ENCODE results near the gene SLC19A3. TPM values are rescaled to one million over a fixed set of nuclear protein-coding genes. Genes with fewer than 3 reads are reported as not detected.

SLC19A3 gene
- total RNA-seq, 4 donors from 2014 or later = 0.79 to 2.6 (median 0.86) TPM

GRCh38 chr2:227703961-227704360 is 13.9 kb downstream of the SLC19A3 start:
- no peak overlapping the region for H3K27ac ChIP-seq
- TF ChIP-seq POLR2A (IDR thresholded peaks at IDR 0.05) (no peak), CTCF (IDR thresholded peaks at IDR 0.05) (no peak)
- H3K36me3 ChIP-seq = no peaks in the 10 kb centered on the region
- DNase-seq = no peak
- 60 to 62% methylated on average over 3 of the region's 3 CpGs for WGBS, 2 donors
- H3K27me3 ChIP-seq = no peaks in the 10 kb centered on the region
- H3K9me3 ChIP-seq = no peaks in the 10 kb centered on the region
- no peak overlapping the region for H3K4me3 ChIP-seq (replicated peaks in 1 of 3)
- no peaks in the 10 kb centered on the region for H3K4me1 ChIP-seq
- intact Hi-C loops (cut with DNase I) = no loop called here

DNA sequence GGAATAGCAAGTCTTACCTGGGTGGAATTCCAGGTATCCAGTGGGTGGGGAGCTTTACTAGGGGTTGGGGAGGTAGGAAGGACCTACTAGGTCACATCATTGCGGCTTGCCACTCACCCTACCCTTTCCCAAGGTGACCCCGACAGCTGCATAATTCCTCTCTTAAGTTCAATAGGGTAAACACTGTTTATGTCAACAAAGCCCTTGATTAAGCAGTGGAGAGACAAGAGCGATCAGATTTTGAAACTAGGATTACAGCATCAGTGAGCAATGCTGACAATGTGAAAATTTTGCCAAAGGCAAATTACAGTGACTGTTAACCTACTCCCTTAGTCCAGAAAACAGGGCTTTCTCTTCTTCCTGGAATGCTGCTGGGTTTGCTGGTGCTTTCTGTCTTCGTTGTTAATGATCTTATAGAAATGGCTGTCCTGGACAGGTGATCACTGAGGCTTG is 14.5 kb downstream of the SLC19A3 start:
- DNase-seq = no peak
- 52 to 60% methylated on average over 4 of the region's 4 CpGs for WGBS, 2 donors
- H3K27me3 ChIP-seq = no peaks in the 10 kb centered on the region
- no peaks in the 10 kb centered on the region for H3K36me3 ChIP-seq
- intact Hi-C loops (cut with DNase I) = no loop called here
- TF ChIP-seq POLR2A (IDR thresholded peaks at IDR 0.05) (no peak), CTCF (IDR thresholded peaks at IDR 0.05) (no peak)
- H3K4me3 ChIP-seq (replicated peaks in 1 of 3) = no peak overlapping the region
- no peaks in the 10 kb centered on the region for H3K9me3 ChIP-seq
- no peaks in the 10 kb centered on the region for H3K4me1 ChIP-seq
- no peak overlapping the region for H3K27ac ChIP-seq

DNA sequence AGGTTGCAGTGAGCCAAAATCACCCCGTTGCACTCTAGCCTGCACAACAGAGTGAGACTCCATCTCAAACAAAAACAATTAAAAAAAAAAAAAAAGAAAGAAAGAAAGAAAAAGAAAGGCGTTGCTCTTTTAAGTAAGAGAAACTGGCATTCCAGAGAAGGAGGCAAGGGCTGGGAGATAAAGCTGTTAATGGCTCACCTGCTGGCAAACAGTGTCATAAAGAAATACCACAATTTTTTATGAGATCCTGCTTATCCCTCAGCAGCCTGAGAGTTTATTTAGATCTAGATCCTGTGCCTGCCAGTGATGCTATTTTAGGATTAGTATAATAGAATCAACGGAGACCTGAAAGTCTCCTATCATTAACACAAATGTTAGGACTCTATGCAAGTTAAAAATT is 16.3 kb downstream of the SLC19A3 start:
- WGBS, 2 donors = 86 to 90% methylated on average over 3 of the region's 3 CpGs
- H3K9me3 ChIP-seq = no peaks in the 10 kb centered on the region
- H3K4me1 ChIP-seq = no peaks in the 10 kb centered on the region
- no peak for DNase-seq
- H3K4me3 ChIP-seq (replicated peaks in 1 of 3) = no peak overlapping the region
- H3K27ac ChIP-seq = no peak overlapping the region
- intact Hi-C loops (cut with DNase I) = no loop called here
- no peaks in the 10 kb centered on the region for H3K36me3 ChIP-seq
- H3K27me3 ChIP-seq = no peaks in the 10 kb centered on the region
- TF ChIP-seq POLR2A (IDR thresholded peaks at IDR 0.05) = no peak
- no peak for TF ChIP-seq CTCF (IDR thresholded peaks at IDR 0.05)

GRCh38 chr2:227696990-227697679 is 20.7 kb downstream of the SLC19A3 start:
- Histone ChIP-seq H3K27ac (no peak overlapping the region), H3K4me3 (replicated peaks in 1 of 3) (no peak overlapping the region), H3K4me1 (no peaks in the 10 kb centered on the region), H3K36me3 (no peaks in the 10 kb centered on the region), H3K9me3 (no peaks in the 10 kb centered on the region), H3K27me3 (no peaks in the 10 kb centered on the region)
- DNase-seq = no peak
- TF ChIP-seq POLR2A (IDR thresholded peaks at IDR 0.05) = no peak
- no peak for TF ChIP-seq CTCF (IDR thresholded peaks at IDR 0.05)
- intact Hi-C loops (cut with DNase I) = no loop called here
- WGBS, 2 donors = 70 to 73% methylated on average over 2 of the region's 2 CpGs

DNA sequence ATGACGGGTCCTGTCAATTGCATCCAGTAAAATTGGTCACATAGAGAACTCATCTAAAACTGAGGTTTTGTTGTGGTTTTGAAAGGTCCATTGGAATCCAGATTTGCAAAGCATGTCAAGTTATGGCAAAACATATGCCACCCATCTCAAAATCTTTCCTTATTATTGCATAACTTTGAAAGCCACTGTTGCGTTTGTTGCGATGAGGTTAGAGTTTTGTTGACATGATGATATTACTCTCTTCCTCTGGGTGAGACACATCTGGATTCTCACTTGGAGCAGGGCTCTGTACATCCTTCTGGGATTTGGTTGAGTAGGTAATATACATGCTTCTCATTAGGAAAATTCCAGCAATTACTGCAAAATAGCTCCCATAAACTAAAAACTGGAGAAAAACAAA is 30.6 kb downstream of the SLC19A3 start:
- H3K27me3 ChIP-seq = no peaks in the 10 kb centered on the region
- H3K4me1 ChIP-seq = no peaks in the 10 kb centered on the region
- H3K4me3 ChIP-seq (replicated peaks in 1 of 3) = no peak overlapping the region
- 97 to 99% methylated on average over 3 of the region's 3 CpGs for WGBS, 2 donors
- H3K9me3 ChIP-seq = no peaks in the 10 kb centered on the region
- no peak for TF ChIP-seq POLR2A (IDR thresholded peaks at IDR 0.05)
- TF ChIP-seq CTCF (IDR thresholded peaks at IDR 0.05) = no peak
- DNase-seq = no peak
- intact Hi-C loops (cut with DNase I) = no loop called here
- no peak overlapping the region for H3K27ac ChIP-seq
- no peaks in the 10 kb centered on the region for H3K36me3 ChIP-seq
